ENCODE results near the gene RASAL2.
"Not testable (repeated sequence)": the region's sequence is repeated elsewhere in the genome, so short reads cannot be mapped to it uniquely, and the experiment has no call there.

DNA sequence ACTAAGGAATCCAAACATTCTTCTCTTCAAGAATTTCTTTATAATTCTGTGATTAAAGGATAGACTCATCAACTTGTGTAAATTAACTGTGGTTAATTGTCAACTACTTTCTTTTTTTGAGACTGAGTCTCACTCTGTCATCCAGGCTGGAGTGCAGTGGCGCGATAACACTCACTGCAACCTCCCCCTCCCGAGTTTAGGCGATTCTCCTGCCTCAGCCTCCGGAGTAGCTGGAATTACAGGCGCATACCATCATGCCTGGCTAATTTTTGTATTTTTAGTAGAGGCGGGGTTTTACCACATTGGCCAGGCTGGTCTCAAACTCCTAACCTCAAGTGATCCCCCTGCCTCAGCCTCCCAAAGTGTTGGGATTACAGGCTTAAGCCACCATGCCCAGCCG lies 296.4 kb downstream of the RASAL2 start:
- TF ChIP-seq, protein P1, sequence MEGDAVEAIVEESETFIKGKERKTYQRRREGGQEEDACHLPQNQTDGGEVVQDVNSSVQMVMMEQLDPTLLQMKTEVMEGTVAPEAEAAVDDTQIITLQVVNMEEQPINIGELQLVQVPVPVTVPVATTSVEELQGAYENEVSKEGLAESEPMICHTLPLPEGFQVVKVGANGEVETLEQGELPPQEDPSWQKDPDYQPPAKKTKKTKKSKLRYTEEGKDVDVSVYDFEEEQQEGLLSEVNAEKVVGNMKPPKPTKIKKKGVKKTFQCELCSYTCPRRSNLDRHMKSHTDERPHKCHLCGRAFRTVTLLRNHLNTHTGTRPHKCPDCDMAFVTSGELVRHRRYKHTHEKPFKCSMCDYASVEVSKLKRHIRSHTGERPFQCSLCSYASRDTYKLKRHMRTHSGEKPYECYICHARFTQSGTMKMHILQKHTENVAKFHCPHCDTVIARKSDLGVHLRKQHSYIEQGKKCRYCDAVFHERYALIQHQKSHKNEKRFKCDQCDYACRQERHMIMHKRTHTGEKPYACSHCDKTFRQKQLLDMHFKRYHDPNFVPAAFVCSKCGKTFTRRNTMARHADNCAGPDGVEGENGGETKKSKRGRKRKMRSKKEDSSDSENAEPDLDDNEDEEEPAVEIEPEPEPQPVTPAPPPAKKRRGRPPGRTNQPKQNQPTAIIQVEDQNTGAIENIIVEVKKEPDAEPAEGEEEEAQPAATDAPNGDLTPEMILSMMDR (IDR thresholded peaks at IDR 0.05), result not testable (repeated sequence)
- TF ChIP-seq EZH2phosphoT487 (IDR thresholded peaks at IDR 0.05), result not testable (repeated sequence)

All from neural progenitor cell (in vitro differentiated cells).